Fibroblast of pulmonary artery (primary cell): ENCODE measurements around the gene SULT1C4.

ENCODE experiments used
- DNase-seq: peaks from one replicate; pipeline ENCODE4 v3.0.0-alpha.2; 2010; ENCODE audit warnings: low read depth
- H3K4me3 ChIP-seq: replicated peaks from 2 replicates; pipeline ENCODE4 v1.5.1; 2011; ENCODE audit warnings: low read depth, mild to moderate bottlenecking, control low read depth, low read length, moderate library complexity
- TF ChIP-seq, protein P1 (sequence below): IDR thresholded peaks from 2 replicates; pipeline ENCODE4 v1.5.1; 2011; ENCODE audit warnings: mild to moderate bottlenecking, control low read depth, low read length, inconsistent platforms; ENCODE audit errors: missing control alignments

Gene SULT1C4

DNA sequence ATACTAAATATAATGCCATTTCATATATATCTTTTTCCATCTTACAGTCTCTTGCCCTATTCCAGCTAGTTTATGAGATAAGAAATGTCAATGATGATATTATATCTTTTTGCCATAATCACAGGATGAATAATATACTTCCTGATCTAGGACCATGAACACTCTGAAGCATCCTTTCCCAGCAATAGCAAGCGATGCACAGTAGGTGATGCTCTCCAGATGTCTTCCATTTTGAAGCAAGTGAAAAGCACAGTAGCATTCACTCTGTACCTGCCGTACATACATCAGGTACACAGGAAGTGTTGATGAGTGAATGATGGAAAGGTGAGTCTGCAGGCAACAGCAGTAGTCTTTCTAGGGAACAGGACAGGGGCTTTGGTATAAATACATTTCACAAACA lies 8.6 kb upstream of the SULT1C4 start:
- no peak for DNase-seq
- TF ChIP-seq, protein P1, sequence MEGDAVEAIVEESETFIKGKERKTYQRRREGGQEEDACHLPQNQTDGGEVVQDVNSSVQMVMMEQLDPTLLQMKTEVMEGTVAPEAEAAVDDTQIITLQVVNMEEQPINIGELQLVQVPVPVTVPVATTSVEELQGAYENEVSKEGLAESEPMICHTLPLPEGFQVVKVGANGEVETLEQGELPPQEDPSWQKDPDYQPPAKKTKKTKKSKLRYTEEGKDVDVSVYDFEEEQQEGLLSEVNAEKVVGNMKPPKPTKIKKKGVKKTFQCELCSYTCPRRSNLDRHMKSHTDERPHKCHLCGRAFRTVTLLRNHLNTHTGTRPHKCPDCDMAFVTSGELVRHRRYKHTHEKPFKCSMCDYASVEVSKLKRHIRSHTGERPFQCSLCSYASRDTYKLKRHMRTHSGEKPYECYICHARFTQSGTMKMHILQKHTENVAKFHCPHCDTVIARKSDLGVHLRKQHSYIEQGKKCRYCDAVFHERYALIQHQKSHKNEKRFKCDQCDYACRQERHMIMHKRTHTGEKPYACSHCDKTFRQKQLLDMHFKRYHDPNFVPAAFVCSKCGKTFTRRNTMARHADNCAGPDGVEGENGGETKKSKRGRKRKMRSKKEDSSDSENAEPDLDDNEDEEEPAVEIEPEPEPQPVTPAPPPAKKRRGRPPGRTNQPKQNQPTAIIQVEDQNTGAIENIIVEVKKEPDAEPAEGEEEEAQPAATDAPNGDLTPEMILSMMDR, result no peak
- H3K4me3 ChIP-seq, result no peak overlapping the region

DNA sequence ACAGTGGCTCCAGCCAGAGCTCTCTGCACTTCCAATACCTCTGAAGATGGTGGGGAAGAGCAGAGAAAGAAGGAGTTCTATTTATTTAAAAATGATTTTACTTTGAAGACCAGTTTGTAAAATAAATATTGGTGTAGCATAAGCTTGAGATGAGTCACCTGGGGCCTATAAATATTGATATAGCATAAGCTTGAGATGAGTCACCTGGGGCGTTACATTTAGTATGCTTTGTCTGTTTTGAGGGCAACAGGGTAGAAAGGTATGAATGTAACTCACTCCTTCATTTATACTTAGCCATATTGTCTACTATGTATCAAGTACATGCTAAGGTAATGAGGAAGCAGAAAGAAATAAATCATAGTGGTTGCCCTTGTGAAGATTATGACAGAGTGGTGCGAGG lies 7.7 kb upstream of the SULT1C4 start:
- no peak overlapping the region for H3K4me3 ChIP-seq
- no peak for DNase-seq
- TF ChIP-seq, protein P1, result no peak

DNA sequence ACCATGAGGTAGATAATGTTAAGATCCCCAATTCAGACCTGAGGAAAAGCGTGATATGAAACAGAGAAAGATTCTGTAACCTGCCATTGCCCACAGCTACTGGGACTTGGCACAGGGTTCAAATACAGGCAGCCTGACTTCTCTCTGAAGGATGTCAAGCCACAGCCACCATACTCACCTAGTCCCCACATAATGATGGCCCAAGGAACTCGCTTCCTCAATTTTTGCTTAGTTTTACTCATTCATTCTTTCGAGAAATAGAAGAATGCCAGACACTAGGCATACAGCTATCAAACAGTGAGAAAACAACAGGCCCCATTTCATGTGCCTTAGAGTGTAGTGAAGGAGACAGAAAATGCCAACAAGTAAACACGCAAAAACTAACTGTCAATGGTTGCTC lies 980 bp upstream of the SULT1C4 start:
- DNase-seq, result no peak
- H3K4me3 ChIP-seq, result no peak overlapping the region
- TF ChIP-seq, protein P1, result no peak

DNA sequence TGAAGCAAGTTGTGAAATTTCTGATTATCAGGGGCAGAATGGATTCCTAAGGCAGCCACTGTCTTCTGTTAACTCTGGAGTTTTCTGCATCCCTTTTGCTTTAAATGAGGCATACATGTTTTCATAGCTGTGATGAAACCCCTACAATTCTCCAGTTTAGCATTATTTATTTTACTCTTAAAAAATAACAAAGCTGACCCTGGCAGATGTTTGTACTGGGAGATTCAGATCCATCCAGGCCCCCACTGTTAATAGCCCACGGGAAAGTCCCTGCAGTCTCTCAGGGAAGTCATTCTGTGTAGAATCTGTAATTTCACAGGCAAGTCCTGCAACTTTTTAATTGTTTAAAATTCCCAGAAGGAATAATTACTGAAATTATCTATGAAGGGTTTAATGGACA lies 353 bp upstream of the SULT1C4 start:
- DNase-seq, result peak; percentile 13
- TF ChIP-seq, protein P1, result no peak
- no peak overlapping the region for H3K4me3 ChIP-seq

DNA sequence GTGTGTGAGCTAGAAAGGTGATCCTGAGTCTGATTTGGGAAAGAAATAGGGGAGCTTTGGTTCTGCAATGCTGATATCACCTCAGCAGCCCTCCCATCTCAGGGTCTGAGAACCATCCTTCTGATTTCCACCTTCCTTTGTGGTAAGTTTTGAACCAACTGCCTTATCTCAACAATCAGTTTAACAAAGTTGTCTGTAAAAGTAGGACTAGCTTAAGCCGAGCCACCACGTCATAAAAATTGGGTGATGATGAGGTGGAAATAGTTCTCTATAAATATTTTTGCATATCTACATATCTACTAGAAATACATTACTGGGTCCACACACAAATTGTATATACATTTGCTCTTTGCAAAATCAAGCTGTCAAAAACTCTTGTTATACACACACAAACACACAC lies 1.1 kb downstream of the SULT1C4 start:
- TF ChIP-seq, protein P1, result no peak
- no peak for DNase-seq
- no peak overlapping the region for H3K4me3 ChIP-seq

DNA sequence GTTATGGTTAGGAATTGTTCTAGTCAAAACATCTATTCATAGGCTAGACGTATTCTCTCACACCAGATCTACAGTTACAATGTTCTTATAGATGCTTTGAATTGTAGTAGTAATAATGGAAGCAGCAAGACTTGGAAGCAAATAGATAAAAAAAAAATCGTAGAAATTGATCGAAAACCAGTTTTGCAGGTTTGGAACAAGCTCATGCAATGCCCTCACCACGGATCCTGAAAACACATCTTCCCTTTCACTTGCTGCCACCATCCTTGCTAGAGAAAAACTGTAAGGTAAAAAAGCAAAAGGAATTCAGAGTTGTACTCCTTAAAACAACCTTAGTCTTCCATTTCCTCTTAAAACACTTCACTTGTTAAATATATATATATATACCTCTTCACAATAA lies 4.4 kb downstream of the SULT1C4 start:
- H3K4me3 ChIP-seq, result no peak overlapping the region
- TF ChIP-seq, protein P1, result no peak
- DNase-seq, result no peak

DNA sequence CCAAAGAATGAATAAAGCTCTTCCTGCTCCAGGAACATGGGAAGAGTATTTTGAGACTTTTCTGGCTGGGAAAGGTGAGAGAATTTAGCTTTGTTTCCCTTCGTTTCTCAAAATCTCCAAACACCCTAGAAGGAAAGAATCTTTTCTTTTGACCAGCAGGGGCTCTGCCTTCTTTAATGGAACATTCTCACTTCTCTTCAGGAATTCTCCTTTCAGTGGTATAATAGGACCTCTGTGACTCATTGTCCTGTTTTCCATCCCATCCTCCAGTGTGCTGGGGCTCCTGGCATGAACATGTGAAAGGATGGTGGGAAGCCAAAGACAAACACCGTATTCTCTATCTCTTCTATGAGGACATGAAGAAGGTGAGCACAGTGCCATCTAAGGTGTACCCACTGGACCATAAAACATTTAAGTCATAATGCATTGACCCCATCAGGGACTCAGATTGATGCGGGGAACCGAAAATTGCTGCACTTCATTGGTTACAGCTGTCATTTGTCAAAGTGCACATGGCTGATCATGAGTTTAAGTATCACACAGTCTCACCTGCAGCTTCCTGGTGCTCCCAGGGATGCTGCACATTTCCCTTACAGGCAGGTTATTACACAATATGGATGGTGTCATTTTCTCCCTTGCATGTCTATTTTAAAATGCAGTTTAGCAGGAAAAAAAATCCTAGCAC lies 5.5 kb downstream of the SULT1C4 start:
- TF ChIP-seq, protein P1, result peak; percentile 14
- no peak overlapping the region for H3K4me3 ChIP-seq
- DNase-seq, result no peak
